Upper lobe of left lung (tissue), 6 donors: ENCODE results near the gene ABHD17C. TPM values are rescaled to one million over a fixed set of nuclear protein-coding genes. Genes with fewer than 3 reads are reported as not detected.
A peak's percentile ranks its signal among the peaks of the same experiment; 100 is the strongest.

Experiments
- ATAC-seq, 2 donors: fragments of 200-7000 bp; cut with Tn5 transposase; one replicate each; pipeline ENCODE4 v1.9.1; 2022; ENCODE audit warnings: mild to moderate bottlenecking in 2 of 2, moderate library complexity in 2 of 2; ENCODE audit not compliant: low FRiP score in 2 of 2
- DNase-seq, 2 donors: peaks; one replicate each; pipeline ENCODE4 v3.0.0-alpha.2; 2019 to 2020
- H3K27ac ChIP-seq, 4 donors: fragments of 200-600 bp; sonication (generic); one replicate each; pipeline ENCODE4 v1.5.1; 2016 to 2019
- H3K27me3 ChIP-seq, 4 donors: fragments of 200-600 bp; sonication (generic); one replicate each; pipeline ENCODE4 v1.5.1; 2017 to 2019
- H3K36me3 ChIP-seq, 4 donors: fragments of 200-600 bp; sonication (generic); one replicate each; pipeline ENCODE4 v1.5.1; 2016 to 2019
- H3K4me1 ChIP-seq, 4 donors: fragments of 200-600 bp; sonication (generic); one replicate each; pipeline ENCODE4 v1.5.1; 2018 to 2019
- H3K4me3 ChIP-seq, 4 donors: fragments of 200-600 bp; sonication (generic); one replicate each; pipeline ENCODE4 v1.5.1; 2017 to 2019; ENCODE audit warnings: mild to moderate bottlenecking in 2 of 4, moderate library complexity in 1 of 4
- H3K9me3 ChIP-seq, 4 donors: fragments of 200-600 bp; sonication (generic); one replicate each; pipeline ENCODE4 v1.5.1; 2018 to 2019
- EP300 ChIP-seq, 4 donors: sonication (generic); formaldehyde crosslinking; IDR thresholded peaks; one replicate each; pipeline ENCODE4 v1.5.1; 2017; ENCODE audit warnings: antibody characterized with exemption in 4 of 4, control low read depth in 2 of 4
- POLR2A ChIP-seq, 4 donors: fragments of 450-650 bp; IDR thresholded peaks; one replicate each; pipeline ENCODE4 v1.5.1; 2016 to 2017; ENCODE audit warnings: antibody characterized with exemption in 4 of 4, mild to moderate bottlenecking in 2 of 4
- POLR2AphosphoS5 ChIP-seq, 2 donors: sonication (generic); formaldehyde crosslinking; IDR thresholded peaks; one replicate each; pipeline ENCODE4 v1.5.1; 2017; ENCODE audit warnings: antibody characterized with exemption in 2 of 2
- WGBS, 2 donors: methylation state at CpG; one replicate each; pipeline ENCODE4 v1.1.5; 2017 to 2018; 5-methylcytosine and 5-hydroxymethylcytosine counted together
- total RNA-seq, 6 donors: library from RNA; depleted of rRNA in 4 of 6; stranded (reverse); fragments of >200 nt in 4 of 6; gene quantifications; one replicate each; pipeline versions ENCODE4 v1.1.0 to v1.2.1, GENCODE V29; 2016 to 2021
- TF ChIP-seq, protein P1 (sequence below), 6 experiments: fragments of 450-650 bp in 4 of 6; fragments of 200-600 bp in 2 of 6; sonication (generic) in 2 of 6; IDR thresholded peaks; one replicate each; pipeline ENCODE4 v1.5.1; 2016 to 2019; ENCODE audit warnings: antibody characterized with exemption in 6 of 6
- donor health status: DM: no; HTN: no; CAD: no; lungs with moderate emphysema.
- donor health status: DM: no; HTN: yes; CAD: no; lungs with severe emphysema.

ABHD17C gene
- total RNA-seq, 6 donors from 2014 or later: 15.7 to 34.2 (median 25.5) TPM

DNA sequence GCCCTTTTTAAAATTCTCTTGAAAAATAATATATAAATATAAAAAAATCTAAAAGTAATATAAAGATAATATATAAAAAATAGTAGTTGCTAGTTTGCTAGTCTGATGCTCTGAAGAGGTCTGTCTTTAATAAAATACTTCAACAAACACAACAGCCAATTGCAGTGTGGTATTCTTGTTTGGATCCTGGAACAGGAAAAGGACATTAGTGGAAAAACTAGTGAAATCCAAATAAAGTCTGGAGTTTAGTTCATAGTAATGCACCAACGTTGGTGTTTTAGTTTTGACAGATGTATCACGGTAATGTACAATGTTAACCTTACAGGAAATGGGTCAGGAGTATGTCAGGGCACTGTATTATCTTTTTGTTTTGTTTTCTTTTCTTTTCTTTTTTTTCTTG, 58.1 kb downstream of the ABHD17C start:
- H3K27ac ChIP-seq: peak overlapping the region in 1 of 4 donors; percentile 45
- no peak overlapping the region for H3K4me3 ChIP-seq
- peaks cover 0 to 26% (median 6%) of the 10 kb centered on the region in 4 donors for H3K36me3 ChIP-seq
- H3K9me3 ChIP-seq: no peaks in the 10 kb centered on the region
- peaks cover 3 to 32% (median 26%) of the 10 kb centered on the region in 4 donors for H3K4me1 ChIP-seq
- ATAC-seq: no peak
- TF ChIP-seq, protein P1, sequence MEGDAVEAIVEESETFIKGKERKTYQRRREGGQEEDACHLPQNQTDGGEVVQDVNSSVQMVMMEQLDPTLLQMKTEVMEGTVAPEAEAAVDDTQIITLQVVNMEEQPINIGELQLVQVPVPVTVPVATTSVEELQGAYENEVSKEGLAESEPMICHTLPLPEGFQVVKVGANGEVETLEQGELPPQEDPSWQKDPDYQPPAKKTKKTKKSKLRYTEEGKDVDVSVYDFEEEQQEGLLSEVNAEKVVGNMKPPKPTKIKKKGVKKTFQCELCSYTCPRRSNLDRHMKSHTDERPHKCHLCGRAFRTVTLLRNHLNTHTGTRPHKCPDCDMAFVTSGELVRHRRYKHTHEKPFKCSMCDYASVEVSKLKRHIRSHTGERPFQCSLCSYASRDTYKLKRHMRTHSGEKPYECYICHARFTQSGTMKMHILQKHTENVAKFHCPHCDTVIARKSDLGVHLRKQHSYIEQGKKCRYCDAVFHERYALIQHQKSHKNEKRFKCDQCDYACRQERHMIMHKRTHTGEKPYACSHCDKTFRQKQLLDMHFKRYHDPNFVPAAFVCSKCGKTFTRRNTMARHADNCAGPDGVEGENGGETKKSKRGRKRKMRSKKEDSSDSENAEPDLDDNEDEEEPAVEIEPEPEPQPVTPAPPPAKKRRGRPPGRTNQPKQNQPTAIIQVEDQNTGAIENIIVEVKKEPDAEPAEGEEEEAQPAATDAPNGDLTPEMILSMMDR (IDR thresholded peaks at IDR 0.05): no peak
- TF ChIP-seq POLR2AphosphoS5 (IDR thresholded peaks at IDR 0.05): no peak
- TF ChIP-seq EP300 (IDR thresholded peaks at IDR 0.05): no peak
- no peak for TF ChIP-seq POLR2A (IDR thresholded peaks at IDR 0.05)
- WGBS, 2 donors: 40 to 44% methylated on average over 2 of the region's 2 CpGs
- no peaks in the 10 kb centered on the region for H3K27me3 ChIP-seq
- no peak for DNase-seq

DNA sequence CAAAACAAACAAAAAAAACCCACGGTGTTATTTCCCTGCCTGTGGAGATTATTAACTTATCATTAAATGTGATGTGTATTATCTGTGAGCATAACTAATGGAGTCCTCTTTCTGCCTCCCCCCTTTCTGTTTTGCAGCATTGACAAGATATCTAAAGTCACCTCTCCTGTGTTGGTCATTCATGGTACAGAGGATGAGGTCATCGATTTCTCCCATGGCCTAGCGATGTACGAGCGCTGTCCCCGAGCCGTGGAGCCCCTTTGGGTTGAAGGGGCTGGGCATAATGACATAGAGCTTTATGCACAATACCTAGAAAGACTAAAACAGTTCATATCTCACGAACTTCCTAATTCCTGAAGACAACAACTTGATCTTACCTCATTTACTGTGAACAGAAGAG, 58.9 kb downstream of the ABHD17C start:
- H3K27me3 ChIP-seq: no peaks in the 10 kb centered on the region
- TF ChIP-seq POLR2AphosphoS5 (IDR thresholded peaks at IDR 0.05) (no peak), POLR2A (IDR thresholded peaks at IDR 0.05) (no peak), EP300 (IDR thresholded peaks at IDR 0.05) (no peak)
- TF ChIP-seq, protein P1 (IDR thresholded peaks at IDR 0.05): no peak
- H3K4me1 ChIP-seq: peaks cover 3 to 31% (median 24%) of the 10 kb centered on the region in 4 donors
- DNase-seq (no peak), ATAC-seq (no peak)
- H3K36me3 ChIP-seq: peaks cover 0 to 26% (median 6%) of the 10 kb centered on the region in 4 donors
- H3K9me3 ChIP-seq: no peaks in the 10 kb centered on the region
- no peak overlapping the region for H3K27ac ChIP-seq
- no peak overlapping the region for H3K4me3 ChIP-seq
- WGBS, 2 donors: 90 to 91% methylated on average over 8 of the region's 8 CpGs

DNA sequence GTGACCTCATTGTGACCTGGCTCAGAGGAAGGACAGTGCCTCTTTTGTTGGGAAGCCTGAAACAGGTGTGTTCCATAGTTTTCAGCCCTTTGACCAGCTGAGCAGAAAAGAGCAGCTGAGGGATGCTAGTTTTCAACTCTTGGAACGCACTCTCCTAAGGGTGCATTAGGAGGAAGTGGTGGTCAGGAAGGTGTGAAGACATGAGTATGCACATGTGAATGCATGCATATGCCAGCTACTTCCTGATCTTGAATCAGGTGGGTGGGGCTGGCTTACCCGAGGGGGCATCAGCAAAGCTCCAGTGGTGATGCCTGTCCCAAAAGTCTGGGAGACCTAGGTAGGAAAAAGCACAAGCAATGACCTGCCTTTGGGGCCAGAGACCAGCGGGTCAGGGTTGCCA, 60.8 kb downstream of the ABHD17C start:
- 62 to 77% methylated on average over 3 of the region's 3 CpGs for WGBS, 2 donors
- Histone ChIP-seq H3K4me3 (no peak overlapping the region), H3K4me1 (peaks cover 3 to 18% (median 17%) of the 10 kb centered on the region in 4 donors), H3K9me3 (no peaks in the 10 kb centered on the region), H3K36me3 (peaks cover 0 to 12% (median 3%) of the 10 kb centered on the region in 4 donors), H3K27me3 (no peaks in the 10 kb centered on the region), H3K27ac (no peak overlapping the region)
- DNase-seq (no peak), ATAC-seq (no peak)
- TF ChIP-seq, protein P1 (IDR thresholded peaks at IDR 0.05): no peak
- TF ChIP-seq POLR2AphosphoS5 (IDR thresholded peaks at IDR 0.05): no peak
- TF ChIP-seq POLR2A (IDR thresholded peaks at IDR 0.05): no peak
- TF ChIP-seq EP300 (IDR thresholded peaks at IDR 0.05): no peak

DNA sequence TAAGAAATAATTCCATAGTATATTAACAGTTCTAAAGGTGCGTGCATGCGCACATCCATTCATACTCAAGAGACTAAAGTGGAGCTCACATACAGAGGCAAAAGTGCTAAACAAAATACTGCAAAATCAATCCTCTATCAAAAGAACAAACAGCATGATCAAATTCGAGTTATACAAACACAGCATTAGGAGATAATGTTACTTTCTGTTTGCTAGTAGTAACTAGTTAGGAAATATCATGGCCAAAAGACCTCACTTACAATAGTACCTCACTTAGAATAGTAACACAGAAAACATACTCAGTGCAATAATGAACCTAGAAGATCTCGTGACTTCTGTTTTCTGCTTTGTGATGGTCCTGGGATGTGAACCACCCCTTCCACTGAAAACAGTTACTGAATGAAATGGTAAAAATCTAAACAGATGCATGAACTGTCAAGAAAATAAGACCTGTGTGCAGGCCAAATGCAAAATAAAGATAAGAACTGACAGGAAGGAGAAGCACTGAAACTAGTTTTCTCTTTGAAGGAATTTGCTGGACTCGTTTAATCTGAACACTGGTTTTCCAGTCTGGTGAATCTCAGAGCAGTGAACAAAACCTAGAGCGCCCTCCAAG, 63.1 kb downstream of the ABHD17C start:
- Histone ChIP-seq H3K4me1 (peaks cover 0 to 4% (median 0%) of the 10 kb centered on the region in 4 donors), H3K27me3 (no peaks in the 10 kb centered on the region), H3K9me3 (no peaks in the 10 kb centered on the region), H3K4me3 (no peak overlapping the region), H3K36me3 (peaks cover 0 to 12% (median 3%) of the 10 kb centered on the region in 4 donors), H3K27ac (no peak overlapping the region)
- DNase-seq (no peak), ATAC-seq (no peak)
- 62% methylated on average over 6 of the region's 6 CpGs for WGBS, 2 donors
- TF ChIP-seq EP300 (IDR thresholded peaks at IDR 0.05) (no peak), POLR2A (IDR thresholded peaks at IDR 0.05) (no peak), POLR2AphosphoS5 (IDR thresholded peaks at IDR 0.05) (no peak)
- TF ChIP-seq, protein P1 (IDR thresholded peaks at IDR 0.05): no peak

DNA sequence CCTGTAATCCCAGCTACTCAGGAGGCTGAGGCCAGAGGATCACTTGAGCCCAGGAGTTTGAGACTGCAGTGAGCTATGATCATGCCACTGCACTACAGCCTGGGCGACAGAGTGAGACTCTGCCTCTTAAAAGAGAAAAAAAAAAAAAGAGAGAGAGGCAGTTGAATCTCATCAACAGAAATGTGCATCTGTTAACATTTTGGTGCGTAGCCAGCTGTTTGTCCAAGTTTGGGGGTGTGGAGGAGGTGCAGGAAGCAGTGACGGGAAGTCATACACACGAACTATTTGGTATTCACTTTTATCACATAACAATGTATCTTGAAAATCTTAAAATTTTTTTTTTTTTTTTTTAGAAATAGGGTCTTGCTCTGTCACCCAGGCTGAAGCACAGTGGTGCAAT, 65.8 kb downstream of the ABHD17C start:
- WGBS, 2 donors: 19 to 28% methylated on average over 4 of the region's 4 CpGs
- H3K9me3 ChIP-seq: no peaks in the 10 kb centered on the region
- DNase-seq (no peak), ATAC-seq (no peak)
- H3K27ac ChIP-seq: no peak overlapping the region
- no peaks in the 10 kb centered on the region for H3K27me3 ChIP-seq
- H3K4me1 ChIP-seq: peaks cover 0 to 4% (median 0%) of the 10 kb centered on the region in 4 donors
- no peak overlapping the region for H3K4me3 ChIP-seq
- TF ChIP-seq, protein P1 (IDR thresholded peaks at IDR 0.05): no peak
- TF ChIP-seq POLR2A (IDR thresholded peaks at IDR 0.05): no peak
- peaks cover 0 to 2% (median 0%) of the 10 kb centered on the region in 4 donors for H3K36me3 ChIP-seq
